GM12874 (cell line): ENCODE measurements around the gene RNF111.
A peak's percentile ranks its signal among the peaks of the same experiment; 100 is the strongest.

Source experiments
- TF ChIP-seq, protein P1 (sequence below): IDR thresholded peaks from 2 replicates; pipeline ENCODE4 v1.5.1; 2011; ENCODE audit warnings: low read depth, mild to moderate bottlenecking, control low read depth, low read length, moderate library complexity; ENCODE audit not compliant: insufficient read depth

Gene RNF111

DNA sequence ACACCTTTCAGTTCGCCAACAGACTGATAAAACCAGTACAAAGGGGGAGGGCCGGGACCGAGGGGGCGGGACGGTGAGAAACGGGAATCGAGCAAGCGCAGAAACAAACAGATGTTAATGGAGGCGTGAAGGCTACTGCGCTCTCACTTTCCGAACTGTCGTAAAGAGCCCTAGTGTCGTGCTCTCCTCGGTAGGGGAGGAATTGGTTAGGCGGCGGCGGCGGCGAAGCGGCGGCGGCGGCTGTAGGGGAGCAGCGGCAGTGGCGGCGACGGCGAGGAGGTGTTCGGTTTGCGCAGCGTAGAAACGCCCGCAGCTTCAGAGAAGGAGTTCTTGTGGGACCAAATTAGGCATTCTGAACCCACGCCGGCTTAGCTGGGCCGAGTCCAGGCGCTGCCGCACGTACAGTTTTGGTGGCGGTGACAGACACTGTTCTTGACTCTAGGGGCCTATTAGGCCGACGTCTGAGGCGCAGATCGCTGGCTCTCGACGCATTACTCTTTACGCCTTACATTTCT, at the start of gene RNF111:
Gene RNF111 (plus strand): TSS at position 173 of the 515 bp plus-strand sequence. CDS start 43,160 bp downstream, outside the sequence.
- TF ChIP-seq, protein P1, sequence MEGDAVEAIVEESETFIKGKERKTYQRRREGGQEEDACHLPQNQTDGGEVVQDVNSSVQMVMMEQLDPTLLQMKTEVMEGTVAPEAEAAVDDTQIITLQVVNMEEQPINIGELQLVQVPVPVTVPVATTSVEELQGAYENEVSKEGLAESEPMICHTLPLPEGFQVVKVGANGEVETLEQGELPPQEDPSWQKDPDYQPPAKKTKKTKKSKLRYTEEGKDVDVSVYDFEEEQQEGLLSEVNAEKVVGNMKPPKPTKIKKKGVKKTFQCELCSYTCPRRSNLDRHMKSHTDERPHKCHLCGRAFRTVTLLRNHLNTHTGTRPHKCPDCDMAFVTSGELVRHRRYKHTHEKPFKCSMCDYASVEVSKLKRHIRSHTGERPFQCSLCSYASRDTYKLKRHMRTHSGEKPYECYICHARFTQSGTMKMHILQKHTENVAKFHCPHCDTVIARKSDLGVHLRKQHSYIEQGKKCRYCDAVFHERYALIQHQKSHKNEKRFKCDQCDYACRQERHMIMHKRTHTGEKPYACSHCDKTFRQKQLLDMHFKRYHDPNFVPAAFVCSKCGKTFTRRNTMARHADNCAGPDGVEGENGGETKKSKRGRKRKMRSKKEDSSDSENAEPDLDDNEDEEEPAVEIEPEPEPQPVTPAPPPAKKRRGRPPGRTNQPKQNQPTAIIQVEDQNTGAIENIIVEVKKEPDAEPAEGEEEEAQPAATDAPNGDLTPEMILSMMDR, result no peak

GRCh38 chr15:58947179-58947578, 40.3 kb upstream of the RNF111 start:
- TF ChIP-seq, protein P1, result no peak

GRCh38 chr15:58951388-58952007, 36.0 kb upstream of the RNF111 start:
- TF ChIP-seq, protein P1, result no peak

DNA sequence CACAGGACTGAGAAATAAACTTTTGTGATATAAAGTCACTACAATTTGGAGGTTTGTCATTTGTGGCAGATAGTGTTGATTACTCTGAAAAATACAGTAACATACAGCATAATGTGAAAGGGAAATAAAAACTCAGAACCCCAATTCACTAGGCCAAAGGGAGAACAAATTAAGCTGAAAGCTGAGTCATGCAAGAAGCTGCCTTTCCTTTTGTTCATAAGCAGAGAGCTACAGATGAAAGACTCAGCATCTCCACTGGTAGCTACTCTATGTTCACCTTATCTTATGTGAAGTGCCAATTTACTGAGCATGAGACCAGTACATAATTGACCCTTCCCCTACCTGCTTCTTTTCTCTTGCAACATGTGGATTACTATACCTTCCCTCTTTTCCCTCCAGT, 34.7 kb upstream of the RNF111 start:
- TF ChIP-seq, protein P1, result no peak

GRCh38 chr15:58957101-58957973, 30.1 kb upstream of the RNF111 start:
- TF ChIP-seq, protein P1, result peak; percentile 72

DNA sequence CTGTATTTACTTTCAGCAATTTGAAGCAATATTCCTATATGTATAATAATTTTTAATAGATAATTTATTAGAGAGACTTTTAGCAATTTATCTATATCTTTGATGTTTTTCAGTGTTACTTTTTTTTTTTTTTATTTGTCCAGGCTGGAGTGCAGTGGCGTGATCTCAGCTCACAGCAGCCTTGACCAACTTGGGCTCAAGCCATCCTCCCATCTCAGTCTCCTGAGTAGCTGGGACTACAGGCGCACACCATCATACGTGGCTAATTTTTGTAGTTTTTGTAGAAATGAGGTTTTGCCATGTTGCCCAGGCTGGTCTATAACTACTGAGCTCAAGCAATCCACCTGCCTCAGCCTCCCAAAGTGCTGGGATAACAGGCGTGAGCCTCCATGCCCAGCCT, 28.7 kb upstream of the RNF111 start:
- TF ChIP-seq, protein P1, result no peak

- TF ChIP-seq, protein P1, result no peak
These were observed 25.3 kb upstream of the RNF111 start for GRCh38 chr15:58962136-58962535.
